ENCODE measurements around the gene SLC45A3. TPM values are rescaled to one million over a fixed set of nuclear protein-coding genes. Genes with fewer than 3 reads are reported as not detected.

SLC45A3 gene
- total RNA-seq, 1 experiment from 2014 or later = 16.7 TPM

DNA sequence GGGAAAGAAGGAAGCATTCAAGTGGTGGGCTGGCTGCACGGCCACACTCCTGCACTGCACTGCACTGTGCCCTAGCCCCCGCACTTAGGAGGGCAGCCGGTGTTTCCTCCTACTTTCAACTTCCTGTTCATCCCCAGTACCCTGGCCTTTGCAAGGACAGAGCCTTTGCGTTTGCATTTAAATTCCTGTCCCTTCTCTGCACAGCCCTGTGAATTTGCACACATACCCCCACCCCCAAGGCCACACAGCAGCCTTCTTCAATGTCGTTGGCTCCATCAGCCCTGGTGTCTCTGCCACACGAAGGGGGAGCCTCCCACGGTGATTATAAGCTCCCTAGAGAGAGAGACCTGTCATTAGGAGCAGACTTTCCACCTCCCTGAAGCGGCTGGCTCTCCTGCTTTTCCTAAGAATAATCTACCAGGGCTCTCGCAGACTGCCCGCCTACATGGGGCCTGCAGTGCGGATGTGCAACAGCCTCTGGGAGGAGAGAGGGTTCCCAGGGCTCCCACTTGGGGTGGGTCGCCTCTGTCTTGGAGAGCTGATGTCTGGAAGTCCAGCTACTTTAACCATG, 13.2 kb upstream of the SLC45A3 start:
- no peak overlapping the region for H2AFZ ChIP-seq (ENCODE audit: low read length)
- no peaks in the 10 kb centered on the region for H3K36me3 Mint-ChIP-seq (ENCODE audit: insufficient read depth in 1 of 3, low read depth in 3 of 3)
- no peak overlapping the region for H3K27ac ChIP-seq (ENCODE audit: insufficient read length, low read depth, low read length)
- no peak overlapping the region for H2BK15ac ChIP-seq (ENCODE audit: low read depth, low read length)
- no peak overlapping the region for H4K5ac ChIP-seq (ENCODE audit: insufficient read length, low read depth, low read length)
- H3K18ac ChIP-seq (ENCODE audit: insufficient read length, low read depth, low read length) = no peak overlapping the region
- no peaks in the 10 kb centered on the region for H3K79me2 ChIP-seq (ENCODE audit: insufficient read depth, low read length)
- DNase-seq = no peak
- no peaks in the 10 kb centered on the region for H3K9me3 Mint-ChIP-seq
- H4K8ac ChIP-seq (replicated peaks; ENCODE audit: insufficient read length, low read depth, low read length) = no peak overlapping the region
- H2BK20ac ChIP-seq (ENCODE audit: low read depth, low read length, poor library complexity, severe bottlenecking) = no peak overlapping the region
- H3K9ac ChIP-seq (ENCODE audit: extremely low read depth, insufficient read length, low read length) = no peak overlapping the region
- H3K23ac ChIP-seq (ENCODE audit: insufficient read length, low read depth, low read length) = no peak overlapping the region
- H2AK5ac ChIP-seq (ENCODE audit: insufficient read length, low read length) = no peak overlapping the region
- H4K20me1 ChIP-seq (ENCODE audit: control insufficient read depth, insufficient read depth, insufficient read length) = no peaks in the 10 kb centered on the region
- no peak overlapping the region for H2BK12ac ChIP-seq (ENCODE audit: insufficient read length, low read depth, low read length)
- H3K9me3 ChIP-seq (ENCODE audit: control insufficient read depth, low read depth, low read length) = no peaks in the 10 kb centered on the region
- no peaks in the 10 kb centered on the region for H3K79me1 ChIP-seq (ENCODE audit: insufficient read depth, low read depth, low read length, poor library complexity, severe bottlenecking)
- WGBS (ENCODE audit: extremely low coverage, insufficient read length, low lambda C conversion rate) = no CpG with 5 or more reads among the region's 12 CpGs
- no peak overlapping the region for H2BK5ac ChIP-seq (ENCODE audit: insufficient read length, low read length)
- no peak overlapping the region for H3T11ph ChIP-seq (ENCODE audit: low read length)
- peak overlapping the region in 2 of 3 experiments; percentile 77 to 78; a peak in 2 of 7 replicates for H3K27ac Mint-ChIP-seq
- TF ChIP-seq, protein P1, sequence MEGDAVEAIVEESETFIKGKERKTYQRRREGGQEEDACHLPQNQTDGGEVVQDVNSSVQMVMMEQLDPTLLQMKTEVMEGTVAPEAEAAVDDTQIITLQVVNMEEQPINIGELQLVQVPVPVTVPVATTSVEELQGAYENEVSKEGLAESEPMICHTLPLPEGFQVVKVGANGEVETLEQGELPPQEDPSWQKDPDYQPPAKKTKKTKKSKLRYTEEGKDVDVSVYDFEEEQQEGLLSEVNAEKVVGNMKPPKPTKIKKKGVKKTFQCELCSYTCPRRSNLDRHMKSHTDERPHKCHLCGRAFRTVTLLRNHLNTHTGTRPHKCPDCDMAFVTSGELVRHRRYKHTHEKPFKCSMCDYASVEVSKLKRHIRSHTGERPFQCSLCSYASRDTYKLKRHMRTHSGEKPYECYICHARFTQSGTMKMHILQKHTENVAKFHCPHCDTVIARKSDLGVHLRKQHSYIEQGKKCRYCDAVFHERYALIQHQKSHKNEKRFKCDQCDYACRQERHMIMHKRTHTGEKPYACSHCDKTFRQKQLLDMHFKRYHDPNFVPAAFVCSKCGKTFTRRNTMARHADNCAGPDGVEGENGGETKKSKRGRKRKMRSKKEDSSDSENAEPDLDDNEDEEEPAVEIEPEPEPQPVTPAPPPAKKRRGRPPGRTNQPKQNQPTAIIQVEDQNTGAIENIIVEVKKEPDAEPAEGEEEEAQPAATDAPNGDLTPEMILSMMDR (conservative IDR thresholded peaks at IDR 0.05) = no peak
- H3K4me1 Mint-ChIP-seq = peaks cover 28 to 34% of the 10 kb centered on the region in 2 experiments
- H4K91ac ChIP-seq (ENCODE audit: insufficient read length, low read depth, low read length) = no peak overlapping the region
- H3K27me3 Mint-ChIP-seq (ENCODE audit: low read depth) = peaks cover 4% of the 10 kb centered on the region
- no peak overlapping the region for H2BK120ac ChIP-seq (ENCODE audit: low read depth, low read length, poor library complexity, severe bottlenecking)
- no peak overlapping the region for H3K4ac ChIP-seq (ENCODE audit: low read depth, low read length)
- H3K4me3 Mint-ChIP-seq = no peak overlapping the region; a peak in 1 of 5 replicates
- H3K23me2 ChIP-seq (ENCODE audit: insufficient read length, low read depth, low read length, poor library complexity, severe bottlenecking) = no peaks in the 10 kb centered on the region
- H3K4me2 ChIP-seq (ENCODE audit: insufficient read depth, insufficient read length, low read length) = no peak overlapping the region
- no peak overlapping the region for H3K56ac ChIP-seq (ENCODE audit: insufficient read length, low read depth, low read length)
- peaks cover 5% of the 10 kb centered on the region for H3K4me1 ChIP-seq (ENCODE audit: insufficient read depth, low read length)
- no peaks in the 10 kb centered on the region for H3K27me3 ChIP-seq (ENCODE audit: insufficient read depth, low read length)
- H3K14ac ChIP-seq (ENCODE audit: insufficient read depth, low read length) = no peak overlapping the region
